Fibroblast of lung (primary cell): Measurements from ENCODE around the gene KCNG3.
"Not testable (repeated sequence)": the region's sequence is repeated elsewhere in the genome, so short reads cannot be mapped to it uniquely, and the experiment has no call there.

Source experiments
- EZH2 ChIP-seq: IDR thresholded peaks from 2 replicates; pipeline ENCODE4 v1.5.1; 2012; ENCODE audit warnings: low read length, control low read depth, mild to moderate bottlenecking; ENCODE audit errors: missing control alignments
- TF ChIP-seq, protein P1 (sequence below), 2 donors: IDR thresholded peaks in 1 of 2; conservative IDR thresholded peaks in 1 of 2; 1 replicate in 1 of 2; 2 replicates in 1 of 2; pipeline ENCODE4 v1.5.1; 2011 to 2012; ENCODE audit warnings: low read length in 2 of 2, control low read depth in 1 of 2, inconsistent platforms in 1 of 2, low read depth in 1 of 2, mild to moderate bottlenecking in 1 of 2

DNA sequence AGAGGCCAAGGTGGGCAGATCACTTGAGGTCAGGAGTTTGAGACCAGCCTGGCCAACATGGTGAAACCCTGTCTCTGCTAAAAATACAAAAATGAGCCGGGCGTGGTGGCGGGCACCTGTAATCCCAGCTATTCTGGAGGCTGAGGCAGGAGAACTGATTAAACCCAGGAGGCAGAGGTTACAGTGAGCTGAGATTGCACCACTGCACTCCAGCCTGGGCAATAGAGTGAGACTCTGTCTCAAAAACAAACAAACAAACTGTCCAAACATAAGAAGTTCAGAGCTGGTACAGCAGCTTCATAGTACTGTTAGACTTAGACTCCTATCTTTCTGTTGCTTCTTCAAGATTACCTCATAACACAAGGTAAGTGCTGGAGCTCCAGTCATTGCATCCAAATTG, 100.5 kb downstream of the KCNG3 start:
- TF ChIP-seq, protein P1, sequence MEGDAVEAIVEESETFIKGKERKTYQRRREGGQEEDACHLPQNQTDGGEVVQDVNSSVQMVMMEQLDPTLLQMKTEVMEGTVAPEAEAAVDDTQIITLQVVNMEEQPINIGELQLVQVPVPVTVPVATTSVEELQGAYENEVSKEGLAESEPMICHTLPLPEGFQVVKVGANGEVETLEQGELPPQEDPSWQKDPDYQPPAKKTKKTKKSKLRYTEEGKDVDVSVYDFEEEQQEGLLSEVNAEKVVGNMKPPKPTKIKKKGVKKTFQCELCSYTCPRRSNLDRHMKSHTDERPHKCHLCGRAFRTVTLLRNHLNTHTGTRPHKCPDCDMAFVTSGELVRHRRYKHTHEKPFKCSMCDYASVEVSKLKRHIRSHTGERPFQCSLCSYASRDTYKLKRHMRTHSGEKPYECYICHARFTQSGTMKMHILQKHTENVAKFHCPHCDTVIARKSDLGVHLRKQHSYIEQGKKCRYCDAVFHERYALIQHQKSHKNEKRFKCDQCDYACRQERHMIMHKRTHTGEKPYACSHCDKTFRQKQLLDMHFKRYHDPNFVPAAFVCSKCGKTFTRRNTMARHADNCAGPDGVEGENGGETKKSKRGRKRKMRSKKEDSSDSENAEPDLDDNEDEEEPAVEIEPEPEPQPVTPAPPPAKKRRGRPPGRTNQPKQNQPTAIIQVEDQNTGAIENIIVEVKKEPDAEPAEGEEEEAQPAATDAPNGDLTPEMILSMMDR (conservative IDR thresholded peaks at IDR 0.05 in 1 of 2, IDR thresholded peaks at IDR 0.05 in 1 of 2; ENCODE audit: low read depth in 1 of 2, low read length in 2 of 2): not testable (repeated sequence)
- TF ChIP-seq EZH2: not testable (repeated sequence)
